Endothelial cell of umbilical vein (primary cell): ENCODE measurements around the gene ENOX2. TPM values are rescaled to one million over a fixed set of nuclear protein-coding genes. Genes with fewer than 3 reads are reported as not detected.

Experiments used
- BruUV-seq: library from RNA; stranded (reverse); fragments of 400-500 nt; replicated peaks from 2 replicates; lab custom pipeline; 2021; lab: Mats Ljungman, UMichigan
- CTCF ChIA-PET: fragments of 300-600, 350-600 bp; sonication (Branson Sonifier 250); formaldehyde crosslinking; loops from one replicate; lab custom pipeline; 2021; ENCODE audit warnings: antibody characterized with exemption, inconsistent platforms; lab: Charles Lee
- POLR2A ChIA-PET: fragments of 300-600, 350-600 bp; sonication (Branson Sonifier 250); formaldehyde crosslinking; loops from one replicate; lab custom pipeline; 2021; ENCODE audit warnings: antibody characterized with exemption, inconsistent platforms; lab: Charles Lee
- DNase-seq: peaks from one replicate; pipeline ENCODE4 v3.0.0-alpha.2; 2011; ENCODE audit warnings: low read depth, low spot score
- FAIRE-seq: peaks from 2 replicates; lab custom pipeline; 2011; peaks lifted over from hg19 to GRCh38; lab: Jason Lieb, UNC
- H2AFZ ChIP-seq: 2 replicates; pipeline ENCODE4 v1.6.0; 2012; ENCODE audit warnings: low read depth, low read length, control low read depth, inconsistent platforms
- H3K27ac ChIP-seq: 2 replicates; pipeline ENCODE4 v1.5.1; 2011; ENCODE audit warnings: low read depth, mild to moderate bottlenecking, control low read depth, low read length, moderate library complexity; ENCODE audit not compliant: insufficient read depth
- H3K27me3 ChIP-seq, 2 experiments: 2 replicates each; pipeline versions ENCODE4 v1.6.0 to v1.6.1; 2011; ENCODE audit warnings: low read length in 2 of 2, mixed read lengths in 1 of 2; ENCODE audit not compliant: control insufficient read depth in 2 of 2, insufficient read depth in 2 of 2
- H3K36me3 ChIP-seq, 2 experiments: 2 replicates in 1 of 2; 3 replicates in 1 of 2; pipeline ENCODE4 v1.5.1; 2011; ENCODE audit warnings: low read length in 2 of 2, mild to moderate bottlenecking in 1 of 2, moderate library complexity in 1 of 2; ENCODE audit not compliant: control insufficient read depth in 2 of 2, insufficient read depth in 2 of 2; ENCODE audit errors: extremely low read depth in 1 of 2
- H3K4me1 ChIP-seq: 3 replicates; pipeline ENCODE4 v1.5.1; 2011; ENCODE audit warnings: mild to moderate bottlenecking, low read length; ENCODE audit not compliant: control insufficient read depth, insufficient read depth; ENCODE audit errors: extremely low read depth
- H3K4me2 ChIP-seq: 2 replicates; pipeline ENCODE4 v1.6.1; 2011; ENCODE audit warnings: low read length, control low read depth, mixed read lengths; ENCODE audit not compliant: insufficient read depth
- H3K4me3 ChIP-seq, 3 experiments: fragments of 200-600 bp in 1 of 3; sonication (generic), shearing (Covaris generic) in 1 of 3; replicated peaks in 1 of 3; 2 replicates each; pipeline ENCODE4 v1.5.1; 2011 to 2016; ENCODE audit warnings: control low read depth in 3 of 3, low read length in 3 of 3, mild to moderate bottlenecking in 2 of 3, inconsistent platforms in 1 of 3, low read depth in 1 of 3, moderate library complexity in 1 of 3; ENCODE audit not compliant: insufficient read depth in 1 of 3
- H3K79me2 ChIP-seq: 2 replicates; pipeline ENCODE4 v1.6.0; 2012; ENCODE audit warnings: low read length, inconsistent platforms; ENCODE audit not compliant: control insufficient read depth, insufficient read depth
- H3K9ac ChIP-seq: replicated peaks from 2 replicates; pipeline ENCODE3; 2011; ENCODE audit warnings: low read length, control low read depth; ENCODE audit not compliant: insufficient read depth; ENCODE audit errors: extremely low read depth
- H3K9me1 ChIP-seq: replicated peaks from 3 replicates; pipeline ENCODE4 v1.6.0; 2011; ENCODE audit warnings: mild to moderate bottlenecking, low read length; ENCODE audit not compliant: control insufficient read depth, insufficient read depth; ENCODE audit errors: extremely low read depth
- H3K9me3 ChIP-seq: replicated peaks from 2 replicates; pipeline ENCODE4 v1.5.1; 2012; ENCODE audit warnings: low read length, inconsistent platforms; ENCODE audit not compliant: control insufficient read depth, insufficient read depth
- H4K20me1 ChIP-seq: replicated peaks from 2 replicates; pipeline ENCODE3; 2011; ENCODE audit warnings: mild to moderate bottlenecking, low read length; ENCODE audit not compliant: control insufficient read depth, insufficient read depth; ENCODE audit errors: extremely low read depth
- CTCF ChIP-seq, 2 donors: IDR thresholded peaks; 1 replicate in 1 of 2; 2 replicates in 1 of 2; pipeline ENCODE4 v1.5.1; 2011; ENCODE audit warnings: low read length in 2 of 2, mild to moderate bottlenecking in 2 of 2, moderate library complexity in 2 of 2, control low read depth in 1 of 2, inconsistent platforms in 1 of 2, low read depth in 1 of 2; ENCODE audit not compliant: insufficient read depth in 1 of 2; ENCODE audit errors: extremely low read depth in 1 of 2
- EZH2 ChIP-seq: IDR thresholded peaks from 2 replicates; pipeline ENCODE4 v1.6.1; 2012; ENCODE audit warnings: borderline replicate concordance, low read depth, mild to moderate bottlenecking, moderate library complexity, low read length, inconsistent platforms; ENCODE audit not compliant: severe bottlenecking
- FOS ChIP-seq: IDR thresholded peaks from 2 replicates; pipeline ENCODE4 v1.6.1; 2011; ENCODE audit warnings: mild to moderate bottlenecking, low read length, moderate library complexity, borderline replicate concordance; ENCODE audit not compliant: insufficient read depth
- GATA2 ChIP-seq: IDR thresholded peaks from 2 replicates; pipeline ENCODE4 v1.7.0; 2011; ENCODE audit warnings: low read depth, mild to moderate bottlenecking, moderate library complexity, mixed read lengths, low read length; ENCODE audit not compliant: insufficient read length, insufficient read depth
- JUN ChIP-seq: IDR thresholded peaks from 2 replicates; pipeline ENCODE4 v1.6.1; 2011; ENCODE audit warnings: borderline replicate concordance, low read depth; ENCODE audit not compliant: insufficient read length, insufficient read depth
- MYC ChIP-seq: IDR thresholded peaks from one replicate; pipeline ENCODE4 v1.6.1; 2011; ENCODE audit warnings: mild to moderate bottlenecking, low read depth, low read length
- POLR2A ChIP-seq: IDR thresholded peaks from 2 replicates; pipeline ENCODE4 v1.6.1; 2012; ENCODE audit warnings: low read depth, mild to moderate bottlenecking, control low read depth, low read length
- POLR2AphosphoS5 ChIP-seq: IDR thresholded peaks from 2 replicates; pipeline ENCODE4 v1.6.1; 2012; ENCODE audit warnings: low read depth, mild to moderate bottlenecking, control low read depth, low read length, moderate library complexity; ENCODE audit not compliant: insufficient read depth
- dilution Hi-C: fragments of 300-500 bp; cut with MboI; formaldehyde crosslinking; loops from one replicate; pipeline ENCODE4 v1.15.0; 2019; ENCODE audit warnings: low sequenced_read_pairs; ENCODE audit not compliant: extremely low pct_ligation_motif_present
- intact Hi-C: fragments of 100-400 bp; cut with micrococcal nuclease; formaldehyde crosslinking; loops from one replicate; pipeline ENCODE4 v1.10.0; 2022
- polyA plus RNA-seq, 4 experiments: library from polyadenylated mRNA; depleted of rRNA in 3 of 4; stranded (reverse) in 3 of 4; unstranded in 1 of 4; fragments of >200 nt; gene quantifications; 2 replicates each; pipeline versions ENCODE4 v1.2.1 to v1.2.3, GENCODE V29; 2011 to 2012; ENCODE audit warnings: missing spikeins in 1 of 4
- total RNA-seq: library from RNA; stranded (reverse); gene quantifications from 2 replicates; pipeline ENCODE4 v1.2.3, GENCODE V29; 2021
- TF ChIP-seq, protein P1 (sequence below): IDR thresholded peaks from 2 replicates; pipeline ENCODE4 v1.6.1; 2011; ENCODE audit not compliant: insufficient read depth, insufficient read length

Gene ENOX2
- total and polyA plus RNA-seq, 2 donors (not counting 3 experiments of a cell fraction or from before 2014, with no cell fraction given), result 5.5 to 13.1 TPM

- no peak for TF ChIP-seq POLR2A
- no peak for TF ChIP-seq FOS
- TF ChIP-seq GATA2, result no peak
- TF ChIP-seq JUN, result no peak
- no peak for TF ChIP-seq EZH2
- no peak for TF ChIP-seq MYC
- no peak for DNase-seq
- Histone ChIP-seq H3K4me3 (no peak overlapping the region), H3K36me3 (no peaks in the 10 kb centered on the region), H3K9me3 (no peaks in the 10 kb centered on the region), H4K20me1 (no peaks in the 10 kb centered on the region), H3K9ac (no peak overlapping the region), H3K27me3 (no peaks in the 10 kb centered on the region), H3K4me2 (no peak overlapping the region), H3K9me1 (no peaks in the 10 kb centered on the region), H3K4me1 (no peaks in the 10 kb centered on the region), H3K79me2 (no peaks in the 10 kb centered on the region), H3K27ac (no peak overlapping the region), H2AFZ (no peak overlapping the region)
- ChIA-PET CTCF (no interaction called here), POLR2A (no interaction called here)
- dilution Hi-C loops, result no loop called here
- FAIRE-seq, result no peak
- no TSS peak for BruUV-seq
- intact Hi-C loops, result no loop called here
Observed at GRCh38 chrX:130803537-130803936, 99.5 kb downstream of the ENOX2 start.

- dilution Hi-C loops, result no loop called here
- ChIA-PET POLR2A (no interaction called here), CTCF (interaction anchor here (1.2 to 1.6 kb wide), 2 partner anchors 115 to 226 kb away, joined by 3 to 6 read pairs; no protein-coding TSS in a partner anchor)
- Histone ChIP-seq H3K79me2 (no peaks in the 10 kb centered on the region), H3K27me3 (no peaks in the 10 kb centered on the region), H3K9me1 (no peaks in the 10 kb centered on the region), H3K36me3 (no peaks in the 10 kb centered on the region), H3K4me2 (no peak overlapping the region), H3K27ac (no peak overlapping the region), H3K4me3 (no peak overlapping the region), H3K9ac (no peak overlapping the region), H3K4me1 (no peaks in the 10 kb centered on the region), H4K20me1 (no peaks in the 10 kb centered on the region), H3K9me3 (no peaks in the 10 kb centered on the region), H2AFZ (no peak overlapping the region)
- BruUV-seq, result no TSS peak
- TF ChIP-seq MYC (no peak), FOS (no peak), EZH2 (no peak), GATA2 (no peak), JUN (no peak), POLR2A (no peak), POLR2AphosphoS5 (no peak), CTCF (IDR thresholded peaks at IDR 0.05; ENCODE audit: extremely low read depth in 1 of 2, insufficient read depth in 1 of 2, low read depth in 1 of 2, low read length in 2 of 2) (no peak)
- TF ChIP-seq, protein P1, sequence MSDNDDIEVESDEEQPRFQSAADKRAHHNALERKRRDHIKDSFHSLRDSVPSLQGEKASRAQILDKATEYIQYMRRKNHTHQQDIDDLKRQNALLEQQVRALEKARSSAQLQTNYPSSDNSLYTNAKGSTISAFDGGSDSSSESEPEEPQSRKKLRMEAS, result no peak
- intact Hi-C loops, result no loop called here
- no peak for DNase-seq
- FAIRE-seq, result no peak
Observed at GRCh38 chrX:130801901-130802300, 101.1 kb downstream of the ENOX2 start.
